ENCODE results near the gene C19orf47. TPM values are rescaled to one million over a fixed set of nuclear protein-coding genes. Genes with fewer than 3 reads are reported as not detected.
A peak's percentile ranks its signal among the peaks of the same experiment; 100 is the strongest.

C19orf47 gene
- total RNA-seq, 1 donor = 9.1 TPM

GRCh38 chr19:40383668-40384248, 35.6 kb upstream of the C19orf47 start:
- no peak for TF ChIP-seq CTCF (IDR thresholded peaks at IDR 0.05; ENCODE audit: insufficient read depth, low read length)

GRCh38 chr19:40381321-40381720, 33.1 kb upstream of the C19orf47 start:
- peak; percentile 8 for TF ChIP-seq CTCF (IDR thresholded peaks at IDR 0.05; ENCODE audit: insufficient read depth, low read length)
- H3K4me3 ChIP-seq (ENCODE audit: low read depth, low read length) = no peak overlapping the region
- no peak for DNase-seq (ENCODE audit: low read depth)

More at GRCh38 chr19:40383668-40384248, 35.6 kb upstream of the C19orf47 start:
- no peak overlapping the region for H3K4me3 ChIP-seq (ENCODE audit: low read depth, low read length)
- no peak for DNase-seq (ENCODE audit: low read depth)

GRCh38 chr19:40380199-40381037, 32.2 kb upstream of the C19orf47 start:
- no peak for DNase-seq (ENCODE audit: low read depth)
- H3K4me3 ChIP-seq (ENCODE audit: low read depth, low read length) = no peak overlapping the region
- TF ChIP-seq CTCF (IDR thresholded peaks at IDR 0.05; ENCODE audit: insufficient read depth, low read length) = no peak

- no peak for TF ChIP-seq CTCF (IDR thresholded peaks at IDR 0.05; ENCODE audit: insufficient read depth, low read length)
- no peak overlapping the region for H3K4me3 ChIP-seq (ENCODE audit: low read depth, low read length)
- no peak for DNase-seq (ENCODE audit: low read depth)
These were observed 31.4 kb upstream of the C19orf47 start for GRCh38 chr19:40379446-40380198.

- H3K4me3 ChIP-seq (ENCODE audit: low read depth, low read length) = no peak overlapping the region
- no peak for TF ChIP-seq CTCF (IDR thresholded peaks at IDR 0.05; ENCODE audit: insufficient read depth, low read length)
- DNase-seq (ENCODE audit: low read depth) = no peak
These were observed 30.3 kb upstream of the C19orf47 start for GRCh38 chr19:40378509-40378908.

GRCh38 chr19:40377876-40378385, 29.7 kb upstream of the C19orf47 start:
- no peak overlapping the region for H3K4me3 ChIP-seq (ENCODE audit: low read depth, low read length)
- no peak for TF ChIP-seq CTCF (IDR thresholded peaks at IDR 0.05; ENCODE audit: insufficient read depth, low read length)
- no peak for DNase-seq (ENCODE audit: low read depth)

Data from fibroblast of the aortic adventitia (primary cell).